ENCODE results near the gene RTKN2.
"Not testable (repeated sequence)": the region's sequence is repeated elsewhere in the genome, so short reads cannot be mapped to it uniquely, and the experiment has no call there.

DNA sequence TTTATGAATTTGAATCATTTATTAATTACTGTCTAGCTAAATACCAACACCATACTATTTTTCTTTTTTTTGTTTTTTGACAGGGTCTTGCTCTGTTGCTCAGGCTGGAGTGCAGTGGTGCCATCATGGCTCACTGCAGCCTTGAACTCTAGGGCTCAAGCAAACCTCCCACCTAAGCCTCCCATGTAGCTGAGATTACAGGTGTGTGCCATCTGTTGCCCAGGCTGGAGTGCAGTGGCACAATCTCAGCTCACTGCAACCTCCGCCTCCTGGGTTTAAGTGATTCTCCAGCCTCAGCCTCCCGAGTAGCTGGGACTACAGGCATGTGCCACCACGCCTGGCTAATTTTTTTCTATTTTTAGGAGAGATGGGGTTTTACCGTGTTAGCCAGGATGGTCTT is 27.1 kb downstream of the RTKN2 start:
- TF ChIP-seq, protein P1, sequence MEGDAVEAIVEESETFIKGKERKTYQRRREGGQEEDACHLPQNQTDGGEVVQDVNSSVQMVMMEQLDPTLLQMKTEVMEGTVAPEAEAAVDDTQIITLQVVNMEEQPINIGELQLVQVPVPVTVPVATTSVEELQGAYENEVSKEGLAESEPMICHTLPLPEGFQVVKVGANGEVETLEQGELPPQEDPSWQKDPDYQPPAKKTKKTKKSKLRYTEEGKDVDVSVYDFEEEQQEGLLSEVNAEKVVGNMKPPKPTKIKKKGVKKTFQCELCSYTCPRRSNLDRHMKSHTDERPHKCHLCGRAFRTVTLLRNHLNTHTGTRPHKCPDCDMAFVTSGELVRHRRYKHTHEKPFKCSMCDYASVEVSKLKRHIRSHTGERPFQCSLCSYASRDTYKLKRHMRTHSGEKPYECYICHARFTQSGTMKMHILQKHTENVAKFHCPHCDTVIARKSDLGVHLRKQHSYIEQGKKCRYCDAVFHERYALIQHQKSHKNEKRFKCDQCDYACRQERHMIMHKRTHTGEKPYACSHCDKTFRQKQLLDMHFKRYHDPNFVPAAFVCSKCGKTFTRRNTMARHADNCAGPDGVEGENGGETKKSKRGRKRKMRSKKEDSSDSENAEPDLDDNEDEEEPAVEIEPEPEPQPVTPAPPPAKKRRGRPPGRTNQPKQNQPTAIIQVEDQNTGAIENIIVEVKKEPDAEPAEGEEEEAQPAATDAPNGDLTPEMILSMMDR (IDR thresholded peaks at IDR 0.05): not testable (repeated sequence)
- not testable (repeated sequence) for TF ChIP-seq POLR2A (IDR thresholded peaks at IDR 0.05)
